Measurements from ENCODE around the gene GNPTG.
A peak's percentile ranks its signal among the peaks of the same experiment; 100 is the strongest.

DNA sequence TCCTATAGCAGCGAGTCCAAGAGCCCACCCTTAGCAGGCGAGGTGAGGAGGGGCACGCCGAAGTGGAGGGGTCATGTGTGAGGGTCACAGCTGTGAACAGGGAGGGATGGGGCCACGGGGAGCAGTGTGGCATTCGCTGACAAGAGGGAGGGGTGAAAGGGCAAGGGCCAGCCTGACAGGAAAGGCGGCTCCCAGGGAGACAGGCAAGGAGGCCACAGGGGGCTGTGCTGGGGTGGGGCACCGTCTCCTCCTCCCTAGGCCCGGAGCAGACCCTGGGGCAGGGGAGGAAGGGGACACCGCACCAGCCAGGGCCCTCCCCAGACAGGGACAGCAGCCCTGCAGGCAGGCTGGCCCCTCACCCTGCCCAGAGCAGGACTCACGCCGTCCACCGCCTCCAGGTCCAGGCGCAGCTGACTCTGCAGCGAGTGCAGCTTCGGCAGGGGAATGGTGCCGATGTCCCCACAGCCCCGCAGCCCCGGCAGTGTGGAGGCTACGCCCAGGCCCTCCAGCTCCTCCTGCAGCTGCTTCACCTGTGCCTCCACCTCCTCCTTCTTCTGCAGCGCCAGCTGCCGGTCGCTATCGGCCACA, 15.1 kb downstream of the GNPTG start:
- no peak for TF ChIP-seq POLR2A (IDR thresholded peaks at IDR 0.05)
- TF ChIP-seq, protein P1, sequence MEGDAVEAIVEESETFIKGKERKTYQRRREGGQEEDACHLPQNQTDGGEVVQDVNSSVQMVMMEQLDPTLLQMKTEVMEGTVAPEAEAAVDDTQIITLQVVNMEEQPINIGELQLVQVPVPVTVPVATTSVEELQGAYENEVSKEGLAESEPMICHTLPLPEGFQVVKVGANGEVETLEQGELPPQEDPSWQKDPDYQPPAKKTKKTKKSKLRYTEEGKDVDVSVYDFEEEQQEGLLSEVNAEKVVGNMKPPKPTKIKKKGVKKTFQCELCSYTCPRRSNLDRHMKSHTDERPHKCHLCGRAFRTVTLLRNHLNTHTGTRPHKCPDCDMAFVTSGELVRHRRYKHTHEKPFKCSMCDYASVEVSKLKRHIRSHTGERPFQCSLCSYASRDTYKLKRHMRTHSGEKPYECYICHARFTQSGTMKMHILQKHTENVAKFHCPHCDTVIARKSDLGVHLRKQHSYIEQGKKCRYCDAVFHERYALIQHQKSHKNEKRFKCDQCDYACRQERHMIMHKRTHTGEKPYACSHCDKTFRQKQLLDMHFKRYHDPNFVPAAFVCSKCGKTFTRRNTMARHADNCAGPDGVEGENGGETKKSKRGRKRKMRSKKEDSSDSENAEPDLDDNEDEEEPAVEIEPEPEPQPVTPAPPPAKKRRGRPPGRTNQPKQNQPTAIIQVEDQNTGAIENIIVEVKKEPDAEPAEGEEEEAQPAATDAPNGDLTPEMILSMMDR (IDR thresholded peaks at IDR 0.05), result peak in 1 of 4 experiments; percentile 43
